Stomach (tissue), 4 donors: ENCODE measurements around the gene NCOA3.

Source experiments
- EP300 ChIP-seq: sonication (generic); formaldehyde crosslinking; IDR thresholded peaks from one replicate; pipeline ENCODE4 v1.6.1; 2017; ENCODE audit warnings: antibody characterized with exemption
- POLR2A ChIP-seq, 4 donors: fragments of 450-650 bp; IDR thresholded peaks; one replicate each; pipeline ENCODE4 v1.6.1; 2016; ENCODE audit warnings: antibody characterized with exemption in 4 of 4, control low read depth in 2 of 4, mild to moderate bottlenecking in 1 of 4, moderate library complexity in 1 of 4
- TF ChIP-seq, protein P1 (sequence below), 7 experiments: fragments of 450-650 bp in 4 of 7; fragments of 200-600 bp in 3 of 7; sonication (generic) in 3 of 7; IDR thresholded peaks; one replicate each; pipeline ENCODE4 v1.5.1; 2016 to 2019; ENCODE audit warnings: antibody characterized with exemption in 7 of 7, control low read depth in 2 of 7, mild to moderate bottlenecking in 1 of 7

DNA sequence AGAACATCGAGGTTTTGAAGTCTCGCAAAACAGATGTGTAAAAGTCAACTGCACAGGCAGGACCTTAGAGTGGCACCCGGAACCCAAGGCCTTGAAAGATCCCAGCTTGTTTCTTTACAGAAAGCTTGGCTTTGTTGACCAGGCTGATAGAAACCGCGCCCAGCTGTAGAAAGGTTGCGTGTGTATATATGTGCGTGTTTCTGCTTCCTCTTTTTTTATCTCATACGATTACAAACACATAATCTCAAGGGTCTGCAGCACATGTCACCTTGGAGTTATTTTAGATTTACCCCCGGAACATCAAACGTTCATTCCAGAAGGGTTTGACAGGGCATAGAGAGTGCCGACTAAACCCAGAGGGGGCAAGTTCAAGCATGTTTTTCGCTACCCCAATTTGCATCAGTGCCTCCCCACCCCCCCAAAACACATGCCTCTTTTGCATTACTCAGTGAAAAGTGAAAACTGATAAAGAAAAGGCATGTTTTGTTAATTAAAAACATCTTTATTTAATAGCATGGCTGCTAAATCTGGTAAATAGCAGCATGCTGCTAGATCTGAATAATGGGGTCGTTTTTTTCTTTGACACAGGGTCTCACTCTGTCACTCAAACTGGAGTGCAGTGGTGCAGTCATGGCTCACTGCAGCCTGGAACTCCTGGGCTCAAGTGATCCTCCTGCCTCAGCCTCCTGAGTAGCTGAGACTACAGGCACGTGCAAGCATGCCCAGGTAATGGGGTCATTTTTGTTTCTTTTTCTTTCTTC is 33.2 kb upstream of the NCOA3 start:
- TF ChIP-seq, protein P1, sequence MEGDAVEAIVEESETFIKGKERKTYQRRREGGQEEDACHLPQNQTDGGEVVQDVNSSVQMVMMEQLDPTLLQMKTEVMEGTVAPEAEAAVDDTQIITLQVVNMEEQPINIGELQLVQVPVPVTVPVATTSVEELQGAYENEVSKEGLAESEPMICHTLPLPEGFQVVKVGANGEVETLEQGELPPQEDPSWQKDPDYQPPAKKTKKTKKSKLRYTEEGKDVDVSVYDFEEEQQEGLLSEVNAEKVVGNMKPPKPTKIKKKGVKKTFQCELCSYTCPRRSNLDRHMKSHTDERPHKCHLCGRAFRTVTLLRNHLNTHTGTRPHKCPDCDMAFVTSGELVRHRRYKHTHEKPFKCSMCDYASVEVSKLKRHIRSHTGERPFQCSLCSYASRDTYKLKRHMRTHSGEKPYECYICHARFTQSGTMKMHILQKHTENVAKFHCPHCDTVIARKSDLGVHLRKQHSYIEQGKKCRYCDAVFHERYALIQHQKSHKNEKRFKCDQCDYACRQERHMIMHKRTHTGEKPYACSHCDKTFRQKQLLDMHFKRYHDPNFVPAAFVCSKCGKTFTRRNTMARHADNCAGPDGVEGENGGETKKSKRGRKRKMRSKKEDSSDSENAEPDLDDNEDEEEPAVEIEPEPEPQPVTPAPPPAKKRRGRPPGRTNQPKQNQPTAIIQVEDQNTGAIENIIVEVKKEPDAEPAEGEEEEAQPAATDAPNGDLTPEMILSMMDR (IDR thresholded peaks at IDR 0.05), result no peak
- no peak for TF ChIP-seq POLR2A (IDR thresholded peaks at IDR 0.05)
- TF ChIP-seq EP300, result no peak
